GM19455 (cell line): Measurements from ENCODE around the gene MFAP1.
"Not testable (repeated sequence)": the region's sequence is repeated elsewhere in the genome, so short reads cannot be mapped to it uniquely, and the experiment has no call there.

ENCODE experiments used
- ATAC-seq: cut with Tn5 transposase; IDR thresholded peaks from one replicate; pipeline ENCODE4 v1.9.1; 2021; ENCODE audit not compliant: unreplicated experiment

MFAP1 gene

DNA sequence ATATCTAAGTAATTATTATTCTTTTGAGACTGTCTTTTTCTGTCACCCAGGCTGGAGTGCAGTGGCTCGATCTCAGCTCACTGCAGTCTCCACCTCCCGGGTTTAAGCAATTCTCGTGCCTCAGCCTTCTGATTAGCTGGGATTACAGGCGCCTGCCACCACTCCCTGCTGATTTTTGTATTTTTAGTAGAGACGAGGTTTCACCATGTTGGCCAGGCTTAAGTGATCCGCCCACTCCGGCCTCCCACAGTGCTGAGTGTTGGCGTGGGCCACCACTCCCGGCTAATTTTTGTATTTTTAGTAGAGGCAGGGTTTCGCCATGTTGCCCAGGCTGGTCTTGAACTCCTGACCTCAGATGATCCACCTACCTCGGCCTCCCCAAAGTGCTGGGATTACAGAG lies 815 bp upstream of the MFAP1 start:
- ATAC-seq, result not testable (repeated sequence)

DNA sequence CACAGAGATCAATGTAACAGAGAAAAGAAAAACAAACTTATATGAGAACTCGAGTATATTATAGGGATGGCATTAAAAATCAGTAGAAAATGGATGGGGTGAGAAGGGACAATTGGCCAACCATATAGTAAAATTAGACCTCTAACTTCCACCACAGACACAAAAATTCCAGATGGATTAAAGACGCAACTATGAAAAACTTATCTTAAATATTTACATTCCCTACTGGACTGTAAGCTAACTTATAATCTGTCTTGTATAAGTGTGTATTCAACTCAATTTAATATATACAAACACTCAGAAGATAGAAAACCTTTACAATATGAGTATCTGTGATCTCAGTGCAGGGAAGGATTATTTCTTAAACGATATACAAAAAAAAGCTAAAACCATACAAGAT lies 3.0 kb downstream of the MFAP1 start:
- ATAC-seq, result no peak

DNA sequence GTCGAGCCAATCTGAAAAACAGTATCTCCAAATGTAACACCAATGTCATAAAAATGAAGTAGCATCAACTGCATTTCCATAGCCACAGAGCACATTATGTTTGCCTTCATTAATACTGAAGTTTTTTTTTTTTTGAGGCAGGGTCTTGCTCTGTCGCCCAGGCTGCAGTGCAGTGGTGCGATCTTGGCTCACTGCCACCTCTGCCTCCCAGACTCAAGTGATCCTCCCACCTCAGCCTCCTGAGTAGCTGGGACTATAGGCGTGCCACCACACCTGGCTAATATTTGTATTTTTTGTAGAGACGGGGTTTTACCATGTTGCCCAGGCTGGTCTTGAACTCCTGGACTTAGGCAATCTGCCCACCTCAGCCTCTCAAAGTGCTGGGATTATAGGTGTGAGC lies 9.4 kb downstream of the MFAP1 start:
- ATAC-seq, result not testable (repeated sequence)

DNA sequence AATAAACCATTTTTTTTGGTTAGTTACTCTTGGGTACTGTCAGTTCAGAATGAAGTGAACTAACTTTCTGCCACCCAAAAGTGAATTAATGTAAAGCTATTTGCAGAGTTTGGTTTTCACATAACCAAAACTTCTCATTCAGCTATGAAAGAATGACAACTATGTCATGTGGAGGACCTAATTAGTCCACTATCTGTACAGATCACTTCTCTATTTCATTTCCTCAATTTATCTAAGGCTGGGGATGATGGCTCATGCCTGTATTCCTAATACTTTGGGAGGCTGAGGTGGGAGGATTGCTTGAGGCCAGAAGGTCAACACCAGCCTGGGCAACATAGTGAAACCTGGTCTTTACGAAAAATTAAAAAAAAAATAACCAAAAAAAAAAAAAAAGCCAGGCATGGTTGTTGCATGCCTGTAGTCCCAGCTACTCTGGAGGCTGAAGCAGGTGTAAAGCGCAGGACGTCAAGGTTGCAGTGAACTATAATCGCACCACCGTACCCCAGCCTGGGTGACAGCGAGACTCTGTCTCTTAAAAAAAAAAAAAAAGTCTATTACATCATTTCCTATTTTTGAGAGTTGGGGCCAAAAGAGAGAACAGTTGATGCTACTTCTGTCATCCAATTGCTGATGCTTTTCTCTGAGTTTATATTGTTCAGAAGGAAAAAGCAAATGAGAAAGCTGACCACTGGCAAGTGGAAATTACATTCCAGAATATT lies 15.4 kb downstream of the MFAP1 start:
- no peak for ATAC-seq

DNA sequence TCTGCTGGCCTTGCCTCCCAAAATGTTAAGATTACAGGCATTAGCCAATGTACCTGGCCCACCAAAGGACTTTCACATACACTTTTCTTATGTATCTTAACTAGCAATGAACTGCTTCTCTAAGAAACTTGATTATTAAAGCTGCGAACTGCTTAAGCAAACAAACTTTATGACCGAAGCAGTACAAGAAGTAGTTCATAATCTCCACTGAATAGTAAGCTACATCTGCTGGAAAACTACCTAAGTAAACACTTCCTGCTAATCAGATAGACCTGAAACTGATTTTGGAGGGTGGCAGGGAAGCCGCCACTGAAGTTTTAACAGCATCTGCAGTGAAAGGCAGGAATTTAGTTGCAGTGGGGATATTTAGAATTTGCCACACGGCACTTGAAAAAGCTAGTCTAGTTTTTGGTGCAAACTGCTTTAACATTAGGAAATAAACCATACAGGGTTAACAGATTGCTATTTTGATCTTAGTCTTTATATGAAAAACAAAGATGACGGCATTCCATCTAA lies 16.0 kb downstream of the MFAP1 start:
- no peak for ATAC-seq

DNA sequence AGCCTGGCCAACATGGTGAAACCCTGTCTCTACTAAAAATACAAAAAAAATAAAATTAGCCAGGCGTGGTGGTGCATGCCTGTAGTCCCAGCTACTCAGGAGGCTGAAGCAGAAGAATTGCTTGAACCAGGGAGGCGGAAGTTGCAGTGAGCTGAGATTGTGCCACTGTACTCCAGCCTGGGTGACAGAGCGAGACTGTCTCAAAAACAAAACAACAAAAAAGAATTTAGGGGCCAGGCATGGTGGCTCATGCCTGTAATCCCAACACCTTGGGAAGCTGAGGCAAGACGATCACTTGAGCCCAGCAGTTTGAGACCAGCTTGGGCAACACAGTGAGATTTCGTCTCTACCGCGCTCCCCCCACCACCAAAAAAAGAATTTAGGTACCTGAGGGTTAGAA lies 21.8 kb downstream of the MFAP1 start:
- ATAC-seq, result not testable (repeated sequence)

DNA sequence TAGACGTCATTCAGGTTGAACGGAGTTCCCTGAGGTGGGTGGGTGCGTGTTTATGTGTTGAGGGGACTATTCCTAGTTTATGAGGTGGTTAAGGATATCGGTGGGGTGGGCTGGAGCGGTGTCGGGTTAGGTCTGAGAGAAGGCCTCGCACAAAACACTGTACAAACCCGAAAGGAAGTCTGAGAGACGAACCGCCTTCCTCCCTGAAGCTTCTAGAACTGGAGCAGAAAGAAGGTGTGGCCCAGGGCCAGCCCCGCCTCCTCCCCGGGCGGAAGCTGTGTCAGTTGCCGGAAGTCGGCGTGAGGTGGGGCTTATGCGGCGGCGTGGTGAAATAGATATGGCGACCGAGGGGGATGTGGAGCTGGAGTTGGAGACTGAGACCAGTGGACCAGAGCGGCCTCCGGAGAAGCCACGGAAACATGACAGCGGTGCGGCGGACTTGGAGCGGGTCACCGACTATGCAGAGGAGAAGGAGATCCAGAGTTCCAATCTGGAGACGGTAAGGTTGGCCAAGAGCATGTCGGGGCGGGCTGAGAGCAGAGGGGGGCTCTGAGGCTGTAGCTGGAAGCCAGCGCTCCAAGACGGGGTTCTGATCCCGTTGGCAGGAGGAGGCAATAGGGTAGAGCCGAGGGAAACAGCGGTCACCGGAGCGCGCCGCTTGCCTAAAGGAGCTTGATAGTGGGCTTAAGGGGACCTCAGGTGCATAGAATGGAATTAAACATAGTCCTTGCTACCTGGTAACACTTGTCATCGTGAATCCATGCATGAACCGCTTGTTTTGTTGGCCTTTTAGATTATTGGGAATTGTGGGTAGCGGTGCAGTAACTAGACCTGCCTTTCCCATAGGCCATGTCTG lies 24.0 kb downstream of the MFAP1 start, which contains the start of gene HYPK:
TSS of gene HYPK (plus strand) at position 314 of the 856 bp plus-strand sequence. CDS start at position 338, 24 bp downstream.
- peak; percentile 85 for ATAC-seq

DNA sequence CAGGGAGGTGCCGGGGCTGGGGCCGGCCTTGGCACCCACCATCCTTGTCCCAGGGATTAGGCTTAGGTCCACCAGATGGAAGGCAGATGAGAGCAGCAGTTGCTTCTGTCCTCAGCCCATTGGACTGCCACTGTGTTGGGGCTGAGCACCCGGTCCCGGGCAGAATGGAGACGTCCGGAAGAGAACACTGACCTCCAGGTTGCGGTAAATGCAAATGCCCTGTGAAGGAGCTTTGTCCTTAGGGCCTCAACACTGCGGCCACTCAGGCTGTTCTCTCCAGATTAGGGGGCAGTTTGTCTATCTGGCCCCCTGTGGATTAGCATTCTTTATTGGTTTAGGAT lies 24.6 kb downstream of the MFAP1 start, which contains the start of gene SERINC4:
TSS of gene SERINC4 (minus strand) at position 276 of the 341 bp plus-strand sequence. CDS start at position 42, 234 bp downstream.
- no peak for ATAC-seq

DNA sequence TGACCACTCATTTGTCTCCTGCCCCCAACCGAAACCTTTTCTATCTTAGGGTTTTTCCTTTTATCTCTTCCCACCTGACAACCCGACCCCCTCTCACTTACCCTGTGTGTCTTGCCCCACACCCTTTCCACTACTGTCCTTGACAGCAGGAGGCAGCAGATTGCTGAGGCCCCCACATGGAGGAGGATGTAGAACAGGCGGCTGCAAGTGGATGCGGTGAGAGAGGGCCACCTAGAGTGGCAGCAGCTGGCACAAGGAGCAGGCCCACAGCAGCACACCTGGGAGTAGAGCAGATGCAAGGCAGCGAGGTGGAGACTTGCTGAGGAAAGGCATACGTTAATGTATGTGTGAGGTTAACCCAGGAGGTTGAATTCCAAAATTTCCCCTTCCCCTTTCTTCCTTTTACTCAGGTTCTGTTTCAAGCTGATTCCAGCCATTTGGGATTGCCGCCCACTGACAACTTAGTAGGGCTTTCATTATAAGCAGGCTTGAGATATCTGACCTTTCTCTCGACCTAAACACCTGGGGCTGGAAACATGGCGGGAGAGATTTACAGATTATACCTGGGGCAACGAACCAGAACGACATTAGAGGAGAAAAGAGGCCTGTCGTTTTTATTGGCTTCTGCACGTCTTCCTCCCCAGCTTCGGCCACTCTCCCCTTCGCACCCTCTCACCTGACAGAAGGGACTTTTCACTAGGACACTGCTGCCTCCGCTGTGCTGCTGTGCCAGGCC lies 25.1 kb downstream of the MFAP1 start:
- no peak for ATAC-seq

DNA sequence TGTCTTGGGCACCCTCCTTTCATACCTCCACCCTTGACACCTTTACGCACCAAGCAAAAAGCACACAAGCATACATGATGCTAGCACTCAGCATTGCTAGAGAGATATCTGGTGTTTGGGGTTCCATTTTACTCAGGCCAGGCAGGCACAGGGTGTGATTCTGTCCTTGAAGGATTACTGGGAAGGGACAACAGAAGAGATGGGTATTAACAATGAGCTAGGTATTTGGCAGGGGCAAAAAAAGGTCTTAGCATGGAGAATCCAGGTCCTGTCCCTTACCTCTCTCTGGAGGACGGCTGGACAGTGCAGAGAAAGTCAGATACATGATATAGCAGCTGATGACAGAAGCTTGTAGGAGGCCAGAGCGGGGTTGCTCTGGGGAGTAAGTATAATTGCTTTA lies 27.9 kb downstream of the MFAP1 start:
- ATAC-seq, result no peak

DNA sequence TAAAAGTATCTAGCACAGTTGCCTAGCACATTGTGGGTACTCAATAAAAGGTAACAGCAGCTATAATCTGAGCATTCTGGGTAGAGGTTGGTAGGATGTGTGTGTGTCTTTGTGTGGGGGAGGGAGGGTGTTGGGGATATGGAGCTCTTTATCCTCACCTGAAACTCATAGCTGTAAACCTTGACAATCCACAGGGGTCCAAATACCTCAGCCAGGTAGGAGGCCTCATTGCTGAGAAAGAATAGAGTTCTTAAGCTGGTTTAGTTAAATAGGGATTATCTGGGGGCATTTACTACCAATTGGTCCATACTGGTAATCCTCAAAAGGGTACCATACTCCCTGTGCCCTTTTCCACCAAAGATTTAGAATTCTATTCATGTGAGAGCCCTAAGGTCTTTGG lies 28.5 kb downstream of the MFAP1 start:
- no peak for ATAC-seq

DNA sequence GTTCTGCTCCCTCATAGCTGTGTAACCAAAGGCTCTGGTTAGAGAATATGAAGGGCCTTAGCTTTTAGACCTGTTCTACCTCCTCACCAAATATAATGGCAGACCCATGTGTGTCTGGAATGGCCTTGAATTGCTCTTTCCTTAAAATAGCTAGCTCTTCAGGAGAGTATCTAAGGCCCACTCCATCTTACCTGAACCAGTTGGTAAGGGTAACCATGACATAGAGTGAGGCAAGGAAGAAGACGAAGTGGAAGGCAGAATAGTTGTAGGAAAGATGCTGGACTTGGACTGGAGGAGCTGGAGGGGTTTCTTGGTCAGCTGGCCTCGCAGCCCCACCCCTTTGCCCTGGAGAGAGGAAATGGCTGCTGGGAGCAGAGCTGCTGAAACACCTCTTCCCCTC lies 29.3 kb downstream of the MFAP1 start:
- no peak for ATAC-seq

DNA sequence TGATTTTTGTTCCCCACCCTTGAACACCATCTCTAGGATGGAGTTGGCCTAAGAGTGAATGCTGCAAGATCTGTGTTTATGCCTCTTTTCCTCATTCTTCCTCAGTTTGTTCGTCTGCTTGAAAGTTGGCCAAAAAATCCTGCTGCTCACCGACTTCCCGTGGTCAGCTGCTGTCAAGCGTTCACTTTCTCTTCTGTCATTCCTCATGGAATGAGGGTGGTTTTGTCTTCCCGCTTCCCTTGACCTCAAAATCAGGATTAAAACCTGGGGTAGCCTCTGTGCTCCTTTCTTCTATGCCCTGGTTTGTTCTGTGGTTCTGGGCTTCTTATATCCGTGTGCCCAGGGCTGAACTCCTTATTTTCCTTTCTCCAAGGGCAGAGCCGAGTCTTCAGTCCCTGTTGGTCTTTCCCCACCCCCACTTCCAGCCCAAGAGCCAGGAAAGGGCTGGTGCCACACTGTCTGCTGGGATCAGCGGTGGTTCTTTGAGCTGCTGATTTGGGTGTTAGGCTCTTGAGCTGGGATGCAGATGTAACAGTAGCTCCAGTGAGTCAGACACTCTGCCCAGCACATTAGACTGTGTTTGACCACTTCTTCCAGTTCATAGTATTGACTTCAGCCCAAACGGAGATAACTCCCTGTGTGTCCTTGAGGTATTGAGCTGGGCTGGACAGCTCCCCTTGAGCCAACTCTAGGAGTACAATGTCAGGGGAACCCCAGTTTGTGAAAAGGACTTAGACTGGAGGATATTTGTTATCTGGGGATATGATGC lies 30.0 kb downstream of the MFAP1 start:
- ATAC-seq, result no peak

DNA sequence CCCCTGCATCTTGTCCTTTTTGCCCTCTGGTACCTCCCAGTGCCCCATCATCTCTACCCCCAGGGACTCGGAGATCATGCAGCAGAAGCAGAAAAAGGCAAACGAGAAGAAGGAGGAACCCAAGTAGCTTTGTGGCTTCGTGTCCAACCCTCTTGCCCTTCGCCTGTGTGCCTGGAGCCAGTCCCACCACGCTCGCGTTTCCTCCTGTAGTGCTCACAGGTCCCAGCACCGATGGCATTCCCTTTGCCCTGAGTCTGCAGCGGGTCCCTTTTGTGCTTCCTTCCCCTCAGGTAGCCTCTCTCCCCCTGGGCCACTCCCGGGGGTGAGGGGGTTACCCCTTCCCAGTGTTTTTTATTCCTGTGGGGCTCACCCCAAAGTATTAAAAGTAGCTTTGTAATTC lies 30.8 kb downstream of the MFAP1 start:
- ATAC-seq, result no peak

DNA sequence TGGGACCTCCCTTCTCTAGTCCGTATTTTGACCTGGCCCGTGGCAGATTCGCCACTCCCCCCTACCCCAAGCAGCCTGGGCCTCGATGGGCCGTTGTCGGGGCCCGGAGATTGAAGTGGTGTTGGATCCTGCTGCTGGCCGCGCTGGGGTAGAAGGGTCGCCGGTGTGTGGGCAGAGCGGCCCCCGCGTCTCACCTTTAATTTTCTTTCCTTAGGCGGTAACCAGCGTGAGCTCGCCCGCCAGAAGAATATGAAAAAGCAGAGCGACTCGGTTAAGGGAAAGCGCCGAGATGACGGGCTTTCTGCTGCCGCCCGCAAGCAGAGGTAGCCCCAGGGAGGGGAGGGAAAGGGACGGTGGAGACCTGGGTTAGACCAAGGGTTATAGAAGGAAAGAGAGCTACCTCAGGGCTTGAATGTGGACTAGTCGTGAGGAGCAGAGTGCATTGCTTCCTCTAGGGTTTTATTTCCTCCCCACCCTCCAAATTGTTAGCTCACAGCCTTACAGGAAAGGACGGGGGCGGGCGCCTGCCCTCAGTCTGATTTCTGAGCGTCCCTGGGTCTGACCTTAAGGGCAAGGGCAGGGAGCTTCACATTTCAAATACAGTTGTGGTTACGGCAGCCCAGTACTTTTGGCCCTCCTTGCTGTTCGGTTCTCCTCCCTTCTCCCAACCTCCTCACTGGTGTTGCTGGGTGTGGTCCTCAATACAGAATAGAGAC lies 31.6 kb downstream of the MFAP1 start:
- ATAC-seq, result no peak

DNA sequence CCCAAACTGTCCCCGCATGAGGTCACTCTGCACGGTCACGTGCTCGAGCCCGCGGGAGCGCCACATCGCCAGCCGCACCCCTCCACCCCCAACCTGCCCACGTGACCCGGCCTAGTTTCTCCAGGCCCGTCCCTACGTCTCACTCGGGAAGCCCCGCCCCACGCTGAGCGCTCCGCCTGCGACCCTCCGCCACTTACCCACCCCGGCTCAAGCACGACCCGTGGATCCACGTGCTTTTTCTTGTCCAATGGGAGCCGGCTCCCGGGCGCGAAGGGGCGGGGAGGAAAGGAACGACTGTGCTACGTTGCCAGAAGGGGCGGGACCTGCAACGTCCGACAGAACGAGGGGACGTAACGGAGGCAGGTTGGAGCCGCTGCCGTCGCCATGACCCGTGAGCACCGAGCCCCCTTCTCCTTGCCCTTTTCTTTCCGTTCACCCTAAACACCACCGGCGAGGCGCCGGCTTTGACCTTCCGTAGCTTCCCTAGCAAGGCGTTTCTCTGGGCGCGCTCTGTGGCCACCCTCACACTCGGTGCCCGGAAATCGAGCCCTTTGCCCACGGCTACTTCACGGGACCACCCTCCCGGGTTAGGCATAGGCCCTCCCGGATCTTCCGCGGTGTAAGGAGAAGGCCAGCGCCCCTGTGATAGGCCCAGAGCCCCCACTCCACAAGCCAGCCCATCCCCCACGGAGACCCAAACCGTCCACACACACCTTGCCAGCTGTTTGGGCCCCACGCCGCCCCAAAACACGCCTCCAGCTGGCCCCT lies 32.3 kb downstream of the MFAP1 start, which contains the start of gene SERF2:
TSS of gene SERF2 (plus strand) at position 328 of the 768 bp plus-strand sequence. CDS start at position 385, 57 bp downstream.
- ATAC-seq, result peak; percentile 83

DNA sequence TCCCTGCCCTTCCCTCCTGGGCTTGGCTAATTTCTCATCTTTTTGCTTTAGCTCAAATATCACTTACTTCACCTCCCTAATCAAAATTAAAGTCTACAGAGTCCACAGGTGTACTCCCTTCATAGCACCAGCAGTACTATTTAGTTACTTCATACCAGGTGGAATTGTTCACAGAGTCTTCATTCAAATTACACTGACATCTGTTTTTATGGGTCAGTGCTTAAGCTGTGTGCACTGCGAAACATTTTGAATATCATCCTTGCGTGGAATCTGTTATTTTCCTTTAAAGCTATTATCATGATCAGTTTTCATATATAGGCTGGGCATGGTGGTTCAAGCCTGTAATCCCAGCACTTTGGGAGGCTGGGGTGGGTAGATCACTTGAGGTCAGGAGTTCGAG lies 35.1 kb downstream of the MFAP1 start:
- no peak for ATAC-seq

DNA sequence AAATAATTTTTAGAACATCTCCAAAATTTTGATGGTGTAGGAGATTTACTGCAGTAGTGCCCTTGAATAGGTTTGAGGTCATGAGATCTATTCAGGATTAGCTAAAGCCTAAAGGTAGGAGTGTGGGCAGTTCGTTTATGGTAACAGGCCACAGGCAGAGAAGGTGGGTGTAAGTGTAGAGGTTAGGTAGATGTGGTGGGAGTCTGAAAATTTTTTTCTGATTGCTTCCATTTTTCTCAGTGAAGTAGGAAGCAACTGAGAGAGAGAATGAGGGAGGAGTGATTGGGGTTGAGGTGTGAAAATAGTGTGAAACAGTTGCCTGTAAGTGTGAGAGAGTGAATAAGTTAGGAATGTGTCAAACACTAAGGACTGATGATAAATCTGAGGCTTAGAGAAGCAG lies 45.5 kb downstream of the MFAP1 start:
- ATAC-seq, result no peak
